ENCODE results near the gene SV2C.

SV2C gene

GRCh38 chr5:76250463-76250862 is 167.3 kb downstream of the SV2C start:
- no peak for DNase-seq

GRCh38 chr5:76251656-76252055 is 168.5 kb downstream of the SV2C start:
- DNase-seq: no peak

- DNase-seq: no peak
Measured at GRCh38 chr5:76252437-76252836, 169.3 kb downstream of the SV2C start.

GRCh38 chr5:76256116-76256889 is 173.1 kb downstream of the SV2C start:
- peak in 46 of 56 donors; percentile 1 to 79 (median 30) for DNase-seq

GRCh38 chr5:76257225-76257833 is 174.1 kb downstream of the SV2C start:
- DNase-seq: no peak

- no peak for DNase-seq
Measured at GRCh38 chr5:76257897-76258296, 174.7 kb downstream of the SV2C start.

GRCh38 chr5:76264681-76265080 is 181.5 kb downstream of the SV2C start:
- no peak for DNase-seq

- no peak for DNase-seq
Measured at GRCh38 chr5:76269259-76269931, 186.2 kb downstream of the SV2C start.

- DNase-seq: peak in 1 of 56 donors; percentile 13
Measured at GRCh38 chr5:76269932-76270610, 186.9 kb downstream of the SV2C start.

- DNase-seq: no peak
Measured at GRCh38 chr5:76271836-76272235, 188.7 kb downstream of the SV2C start.

GRCh38 chr5:76273206-76273885 is 190.2 kb downstream of the SV2C start:
- DNase-seq: no peak

- DNase-seq: no peak
Measured at GRCh38 chr5:76274571-76274970, 191.4 kb downstream of the SV2C start.

GRCh38 chr5:76277736-76278135 is 194.6 kb downstream of the SV2C start:
- DNase-seq: no peak

- no peak for DNase-seq
Measured at GRCh38 chr5:76278261-76278789, 195.1 kb downstream of the SV2C start.

- no peak for DNase-seq
Measured at GRCh38 chr5:76280494-76280893, 197.3 kb downstream of the SV2C start.

- no peak for DNase-seq
Measured at GRCh38 chr5:76283670-76284069, 200.5 kb downstream of the SV2C start.

GRCh38 chr5:76289692-76290091 is 206.5 kb downstream of the SV2C start:
- DNase-seq: no peak

- DNase-seq: no peak
Measured at GRCh38 chr5:76290321-76290757, 207.2 kb downstream of the SV2C start.

GRCh38 chr5:76291305-76292077 is 208.3 kb downstream of the SV2C start:
- no peak for DNase-seq
